Fibroblast of lung (primary cell): ENCODE measurements around the gene A1BG. TPM values are rescaled to one million over a fixed set of nuclear protein-coding genes. Genes with fewer than 3 reads are reported as not detected.

Experiments used
- DNase-seq, 2 donors: peaks; one replicate each; pipeline versions ENCODE4 v3.0.0 to v3.0.0-alpha.2; 2010; ENCODE audit warnings: low read depth in 2 of 2
- H2AFZ ChIP-seq: 2 replicates; pipeline ENCODE4 v1.5.1; 2012; ENCODE audit warnings: low read length, control low read depth, inconsistent platforms
- H3K27ac ChIP-seq: 2 replicates; pipeline ENCODE4 v1.5.1; 2011; ENCODE audit warnings: low read length, control low read depth; ENCODE audit not compliant: insufficient read depth
- H3K27me3 ChIP-seq: 2 replicates; pipeline ENCODE4 v1.5.1; 2011; ENCODE audit warnings: mild to moderate bottlenecking, low read length; ENCODE audit not compliant: control insufficient read depth, insufficient read depth
- H3K36me3 ChIP-seq: 2 replicates; pipeline ENCODE4 v1.5.1; 2011; ENCODE audit warnings: low read length; ENCODE audit not compliant: control insufficient read depth, insufficient read depth
- H3K4me1 ChIP-seq: 2 replicates; pipeline ENCODE4 v1.5.1; 2011; ENCODE audit warnings: low read length; ENCODE audit not compliant: control insufficient read depth, insufficient read depth; ENCODE audit errors: extremely low read depth
- H3K4me2 ChIP-seq: 2 replicates; pipeline ENCODE4 v1.5.1; 2011; ENCODE audit warnings: low read length, control low read depth; ENCODE audit not compliant: insufficient read depth; ENCODE audit errors: extremely low read depth
- H3K4me3 ChIP-seq, 4 experiments: fragments of 200-600 bp in 1 of 4; sonication (generic) in 1 of 4; replicated peaks in 1 of 4; 2 replicates each; pipeline ENCODE4 v1.5.1; 2011 to 2016; ENCODE audit warnings: low read length in 4 of 4, low read depth in 3 of 4, mild to moderate bottlenecking in 3 of 4, control low read depth in 2 of 4, inconsistent platforms in 1 of 4, mixed read lengths in 1 of 4; ENCODE audit not compliant: insufficient read depth in 1 of 4; ENCODE audit errors: control extremely low read depth in 1 of 4
- H3K79me2 ChIP-seq: 2 replicates; pipeline ENCODE4 v1.5.1; 2012; ENCODE audit warnings: mild to moderate bottlenecking, low read length, inconsistent platforms; ENCODE audit not compliant: control insufficient read depth, insufficient read depth
- H3K9ac ChIP-seq: 2 replicates; pipeline ENCODE4 v1.5.1; 2011; ENCODE audit warnings: mild to moderate bottlenecking, low read length, control low read depth; ENCODE audit not compliant: insufficient read depth
- H3K9me3 ChIP-seq: 2 replicates; pipeline ENCODE4 v1.5.1; 2012; ENCODE audit warnings: low read depth, low read length; ENCODE audit not compliant: control insufficient read depth, insufficient read depth
- H4K20me1 ChIP-seq: 2 replicates; pipeline ENCODE4 v1.5.1; 2011; ENCODE audit warnings: low read length; ENCODE audit not compliant: control insufficient read depth, insufficient read depth; ENCODE audit errors: extremely low read depth
- EZH2 ChIP-seq: IDR thresholded peaks from 2 replicates; pipeline ENCODE4 v1.5.1; 2012; ENCODE audit warnings: low read length, control low read depth, mild to moderate bottlenecking; ENCODE audit errors: missing control alignments
- polyA plus RNA-seq, 2 donors: library from polyadenylated mRNA; depleted of rRNA in 1 of 2; stranded (reverse) in 1 of 2; unstranded in 1 of 2; fragments of >200 nt; gene quantifications; 2 replicates each; pipeline ENCODE4 v1.2.1, GENCODE V29; 2011 to 2012; ENCODE audit warnings: missing spikeins in 1 of 2
- total RNA-seq: library from RNA; depleted of rRNA; stranded (reverse); fragments of >200 nt; gene quantifications from 2 replicates; pipeline ENCODE4 v1.2.1, GENCODE V29; 2014
- TF ChIP-seq, protein P1 (sequence below), 2 donors: IDR thresholded peaks in 1 of 2; conservative IDR thresholded peaks in 1 of 2; 1 replicate in 1 of 2; 2 replicates in 1 of 2; pipeline ENCODE4 v1.5.1; 2011 to 2012; ENCODE audit warnings: low read length in 2 of 2, control low read depth in 1 of 2, inconsistent platforms in 1 of 2, low read depth in 1 of 2, mild to moderate bottlenecking in 1 of 2

Gene A1BG
- total and polyA plus RNA-seq, 2 donors (not counting 1 experiment from before 2014, with no cell fraction given), result 8.3 to 12.6 TPM

DNA sequence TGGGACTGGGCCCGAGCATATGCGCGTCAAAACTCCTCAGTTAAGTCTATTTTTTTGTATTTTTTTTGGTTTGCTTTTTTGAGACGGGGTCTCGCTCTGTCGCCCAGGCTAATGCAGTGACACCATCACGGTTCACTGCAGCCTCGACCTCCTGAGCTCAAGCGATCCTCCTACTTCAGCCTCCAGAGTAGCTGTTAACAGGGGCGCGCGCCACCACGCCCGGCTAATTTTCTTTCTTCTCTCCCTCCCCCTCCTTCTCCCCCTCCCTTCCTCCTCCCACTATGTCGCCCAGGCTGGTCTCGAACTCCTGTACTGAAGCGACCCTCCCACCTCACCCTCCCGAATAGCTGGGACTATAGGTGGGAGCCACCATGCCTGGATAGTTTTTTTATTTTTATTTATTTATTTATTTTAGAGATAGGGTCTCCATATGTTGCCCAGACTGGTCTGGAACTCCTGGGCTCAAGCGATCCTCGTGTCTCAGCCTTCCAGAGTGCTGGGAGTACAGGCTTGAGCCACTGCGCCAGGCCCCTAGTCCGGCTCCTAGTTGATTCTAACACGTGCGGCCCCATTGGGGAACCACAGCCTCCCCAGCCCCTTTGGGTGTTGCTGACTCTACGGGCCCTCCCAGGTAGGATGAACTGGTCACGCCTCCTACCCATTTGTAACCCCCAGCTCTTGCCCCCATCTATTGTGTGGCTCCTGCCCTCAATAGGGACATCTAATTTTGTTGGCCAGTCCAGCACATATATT lies 28.3 kb upstream of the A1BG start:
- peaks cover 6% of the 10 kb centered on the region for H3K79me2 ChIP-seq
- H3K4me3 ChIP-seq, result peak overlapping the region; percentile 65 to 86 (median 74)
- no peaks in the 10 kb centered on the region for H3K36me3 ChIP-seq
- TF ChIP-seq, protein P1, sequence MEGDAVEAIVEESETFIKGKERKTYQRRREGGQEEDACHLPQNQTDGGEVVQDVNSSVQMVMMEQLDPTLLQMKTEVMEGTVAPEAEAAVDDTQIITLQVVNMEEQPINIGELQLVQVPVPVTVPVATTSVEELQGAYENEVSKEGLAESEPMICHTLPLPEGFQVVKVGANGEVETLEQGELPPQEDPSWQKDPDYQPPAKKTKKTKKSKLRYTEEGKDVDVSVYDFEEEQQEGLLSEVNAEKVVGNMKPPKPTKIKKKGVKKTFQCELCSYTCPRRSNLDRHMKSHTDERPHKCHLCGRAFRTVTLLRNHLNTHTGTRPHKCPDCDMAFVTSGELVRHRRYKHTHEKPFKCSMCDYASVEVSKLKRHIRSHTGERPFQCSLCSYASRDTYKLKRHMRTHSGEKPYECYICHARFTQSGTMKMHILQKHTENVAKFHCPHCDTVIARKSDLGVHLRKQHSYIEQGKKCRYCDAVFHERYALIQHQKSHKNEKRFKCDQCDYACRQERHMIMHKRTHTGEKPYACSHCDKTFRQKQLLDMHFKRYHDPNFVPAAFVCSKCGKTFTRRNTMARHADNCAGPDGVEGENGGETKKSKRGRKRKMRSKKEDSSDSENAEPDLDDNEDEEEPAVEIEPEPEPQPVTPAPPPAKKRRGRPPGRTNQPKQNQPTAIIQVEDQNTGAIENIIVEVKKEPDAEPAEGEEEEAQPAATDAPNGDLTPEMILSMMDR (conservative IDR thresholded peaks at IDR 0.05 in 1 of 2, IDR thresholded peaks at IDR 0.05 in 1 of 2; ENCODE audit: low read depth in 1 of 2, low read length in 2 of 2), result no peak
- no peak for TF ChIP-seq EZH2
- peaks cover 9% of the 10 kb centered on the region for H3K4me1 ChIP-seq
- no peaks in the 10 kb centered on the region for H4K20me1 ChIP-seq
- no peak overlapping the region for H2AFZ ChIP-seq
- peak overlapping the region; percentile 92 for H3K4me2 ChIP-seq
- no peaks in the 10 kb centered on the region for H3K9me3 ChIP-seq
- H3K9ac ChIP-seq, result peak overlapping the region; percentile 72
- H3K27ac ChIP-seq, result peak overlapping the region; percentile 91
- no peak for DNase-seq
- no peaks in the 10 kb centered on the region for H3K27me3 ChIP-seq

DNA sequence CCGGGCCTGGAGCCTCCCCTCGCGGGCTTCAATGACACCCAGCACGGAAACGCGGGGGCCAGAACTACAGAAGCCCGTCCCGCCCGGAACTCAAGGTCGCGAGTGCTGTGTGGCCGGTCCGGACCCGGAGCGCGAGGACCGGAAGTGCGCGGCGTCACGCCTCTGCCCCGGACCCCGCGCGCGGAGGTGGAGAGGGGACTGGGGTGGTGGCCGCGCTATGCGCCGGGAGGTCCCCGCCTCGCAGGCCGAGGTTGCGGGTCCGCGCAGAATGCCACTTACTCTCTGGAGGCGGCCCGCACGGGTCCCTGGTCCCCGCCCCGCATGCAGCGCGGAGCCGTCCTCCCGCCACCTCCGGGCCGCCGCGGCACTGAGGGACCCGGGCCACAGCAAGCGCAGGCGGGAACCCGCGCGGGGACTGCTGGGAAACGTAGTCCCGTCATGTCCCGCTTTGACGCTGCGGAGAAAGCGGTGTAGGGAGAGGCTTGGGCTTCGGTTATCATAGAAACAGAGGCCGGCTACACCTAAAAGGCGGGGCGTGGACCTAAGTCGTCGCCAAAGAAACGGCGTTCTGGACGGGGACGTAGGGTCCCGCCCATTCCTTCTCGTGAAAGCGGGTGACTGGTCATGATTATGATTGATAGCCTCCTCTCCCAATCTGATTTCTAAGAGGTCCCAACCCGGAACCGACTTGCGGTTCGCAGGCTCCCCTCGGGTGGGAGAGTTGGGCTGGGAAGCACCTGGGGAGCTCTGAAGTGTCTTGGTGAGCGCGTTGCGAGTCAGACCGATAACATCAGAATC lies 27.6 kb upstream of the A1BG start, which contains the start of gene ZNF837:
TSS of gene ZNF837 (minus strand) at position 369 of the 798 bp plus-strand sequence. CDS start 11,698 bp downstream, outside the sequence.
- Histone ChIP-seq H3K4me3 (peak within 1 kb of the TSS; percentile 65 to 86 (median 74)), H4K20me1 (no peaks in the 10 kb centered on the region), H3K4me2 (peak within 1 kb of the TSS; percentile 92), H3K27ac (peak within 1 kb of the TSS; percentile 91), H2AFZ (peak within 1 kb of the TSS; percentile 88), H3K9ac (peak within 1 kb of the TSS; percentile 72), H3K4me1 (peaks cover 5% of the 10 kb centered on the region), H3K27me3 (no peaks in the 10 kb centered on the region), H3K79me2 (peaks cover 3% of the 10 kb centered on the region), H3K36me3 (no peaks in the 10 kb centered on the region), H3K9me3 (no peaks in the 10 kb centered on the region)
- TF ChIP-seq, protein P1 (conservative IDR thresholded peaks at IDR 0.05 in 1 of 2, IDR thresholded peaks at IDR 0.05 in 1 of 2; ENCODE audit: low read depth in 1 of 2, low read length in 2 of 2), result no peak
- no peak for TF ChIP-seq EZH2
- DNase-seq, result peak; percentile 100

DNA sequence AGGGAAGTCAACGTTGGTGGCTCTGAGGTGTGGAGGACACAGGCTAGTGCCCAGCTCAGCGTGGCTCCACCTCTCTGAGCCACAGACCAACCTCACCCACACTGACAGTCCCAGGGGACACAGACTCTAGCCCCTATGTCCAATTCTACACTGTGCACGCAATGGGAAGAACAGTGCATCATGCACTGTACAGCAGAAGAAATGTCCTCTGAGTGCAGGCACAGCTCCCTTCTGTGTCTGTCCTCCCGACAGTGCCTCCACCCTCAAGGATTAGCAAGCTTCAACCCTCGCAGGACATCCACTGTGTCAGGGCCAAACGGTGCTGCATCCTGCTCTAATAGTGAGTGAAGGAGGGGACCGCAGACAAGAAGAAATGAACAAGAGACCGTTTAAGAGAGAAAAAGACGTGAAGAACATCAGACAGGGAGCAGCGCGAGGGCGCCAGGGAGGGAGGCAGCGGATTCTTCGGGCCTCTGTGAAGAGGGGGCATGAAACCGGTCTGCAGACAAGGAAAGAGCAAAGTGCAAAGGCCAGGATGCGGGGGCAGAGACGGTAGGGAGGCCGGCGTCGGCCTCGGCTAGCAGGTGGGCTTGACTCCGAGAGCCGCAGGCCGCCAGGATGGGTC lies 26.9 kb upstream of the A1BG start:
- Histone ChIP-seq H3K9ac (peak overlapping the region; percentile 72), H3K36me3 (no peaks in the 10 kb centered on the region), H3K9me3 (no peaks in the 10 kb centered on the region), H3K79me2 (peaks cover 2% of the 10 kb centered on the region), H3K27me3 (no peaks in the 10 kb centered on the region), H2AFZ (peak overlapping the region; percentile 88), H3K4me2 (peak overlapping the region; percentile 87), H3K4me3 (peak overlapping the region; percentile 65 to 86 (median 70)), H3K27ac (peak overlapping the region; percentile 91), H3K4me1 (peaks cover 4% of the 10 kb centered on the region), H4K20me1 (no peaks in the 10 kb centered on the region)
- TF ChIP-seq, protein P1 (conservative IDR thresholded peaks at IDR 0.05 in 1 of 2, IDR thresholded peaks at IDR 0.05 in 1 of 2; ENCODE audit: low read depth in 1 of 2, low read length in 2 of 2), result no peak
- no peak for TF ChIP-seq EZH2
- no peak for DNase-seq
